GM10266 (cell line): ENCODE data around the gene RNU6-8.

Source experiments
- DNase-seq: peaks from one replicate; pipeline ENCODE4 v3.0.0; 2012; ENCODE audit errors: extremely low spot score
- TF ChIP-seq, protein P1 (sequence below): IDR thresholded peaks from 2 replicates; pipeline ENCODE4 v1.5.1; 2012; ENCODE audit warnings: mild to moderate bottlenecking, low read depth; ENCODE audit not compliant: control insufficient read depth, insufficient read depth; ENCODE audit errors: missing control alignments

RNU6-8 gene

DNA sequence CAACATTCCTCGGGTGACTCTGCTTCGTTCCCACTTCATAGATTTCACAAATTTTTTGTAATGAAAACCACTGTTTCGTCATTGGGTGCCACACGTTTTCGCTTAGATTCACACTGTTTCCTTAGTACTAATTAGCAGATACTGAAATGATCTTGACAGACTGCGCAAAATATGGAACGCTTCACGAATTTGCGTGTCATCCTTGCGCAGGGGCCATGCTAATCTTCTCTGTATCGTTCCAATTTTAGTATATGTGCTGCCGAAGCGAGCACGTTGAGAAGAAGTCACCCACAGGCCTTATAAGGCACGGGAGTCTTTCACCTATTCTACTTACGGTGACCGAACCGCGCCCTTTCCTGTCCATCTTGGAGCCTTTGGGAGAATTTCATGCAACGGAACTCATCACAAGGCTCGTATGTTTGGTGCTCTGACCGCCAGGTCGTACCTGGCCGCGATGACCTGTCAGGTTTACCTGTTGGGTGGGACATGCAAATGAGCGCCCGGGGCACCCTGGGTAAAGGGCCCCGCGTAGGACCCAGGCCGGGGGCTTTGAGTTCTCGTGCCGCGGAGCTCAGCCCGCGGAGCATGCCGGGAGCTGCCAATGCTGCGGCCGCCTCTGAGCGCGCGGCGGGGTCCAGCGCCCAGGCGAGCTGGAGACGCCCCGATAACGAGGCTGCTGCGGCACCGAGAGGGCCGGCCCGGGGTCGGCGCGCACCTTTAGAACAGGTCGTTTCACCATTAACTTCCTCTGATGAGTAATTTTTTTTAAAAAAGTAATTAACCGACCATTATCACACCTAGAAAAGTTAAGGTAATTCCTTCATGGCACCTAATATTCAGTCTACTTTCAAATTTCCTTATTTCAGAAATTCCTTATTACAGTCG lies at the start of gene RNU6-8:
TSS of gene RNU6-8 (minus strand) at position 272 of the 885 bp plus-strand sequence.
- peak; percentile 79 for DNase-seq

DNA sequence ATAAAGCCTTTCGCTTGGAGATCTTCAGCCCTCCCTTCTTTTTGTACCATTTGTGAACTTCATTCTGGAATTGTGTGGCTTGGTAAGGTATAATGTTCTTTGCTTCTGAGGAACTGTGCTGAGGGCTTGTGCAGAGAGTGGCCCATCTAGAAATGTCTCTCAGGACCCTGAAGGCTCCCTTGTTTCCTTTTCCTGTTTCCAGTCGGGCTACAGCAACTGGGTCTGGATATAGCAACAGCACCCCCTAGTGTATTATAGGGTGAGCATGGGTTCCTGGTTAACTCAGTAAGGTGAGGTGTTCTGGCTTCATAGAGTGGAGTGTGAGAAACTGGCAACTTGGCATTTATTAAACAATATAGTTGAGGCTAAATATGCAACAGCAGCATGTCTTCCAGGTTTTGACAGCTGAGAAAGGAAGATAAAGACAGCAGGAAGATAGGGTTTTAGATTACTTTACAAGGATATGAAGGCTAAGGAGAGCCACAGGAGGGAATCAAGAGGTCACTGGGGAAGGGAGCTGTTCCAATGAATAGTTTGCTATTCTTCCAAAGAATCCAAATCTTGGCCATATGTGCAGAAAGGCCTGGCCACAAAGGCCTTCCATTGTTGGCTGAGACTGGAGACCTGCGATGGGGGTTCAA lies 49.1 kb upstream of the RNU6-8 start:
- DNase-seq, result peak; percentile 67
- TF ChIP-seq, protein P1, sequence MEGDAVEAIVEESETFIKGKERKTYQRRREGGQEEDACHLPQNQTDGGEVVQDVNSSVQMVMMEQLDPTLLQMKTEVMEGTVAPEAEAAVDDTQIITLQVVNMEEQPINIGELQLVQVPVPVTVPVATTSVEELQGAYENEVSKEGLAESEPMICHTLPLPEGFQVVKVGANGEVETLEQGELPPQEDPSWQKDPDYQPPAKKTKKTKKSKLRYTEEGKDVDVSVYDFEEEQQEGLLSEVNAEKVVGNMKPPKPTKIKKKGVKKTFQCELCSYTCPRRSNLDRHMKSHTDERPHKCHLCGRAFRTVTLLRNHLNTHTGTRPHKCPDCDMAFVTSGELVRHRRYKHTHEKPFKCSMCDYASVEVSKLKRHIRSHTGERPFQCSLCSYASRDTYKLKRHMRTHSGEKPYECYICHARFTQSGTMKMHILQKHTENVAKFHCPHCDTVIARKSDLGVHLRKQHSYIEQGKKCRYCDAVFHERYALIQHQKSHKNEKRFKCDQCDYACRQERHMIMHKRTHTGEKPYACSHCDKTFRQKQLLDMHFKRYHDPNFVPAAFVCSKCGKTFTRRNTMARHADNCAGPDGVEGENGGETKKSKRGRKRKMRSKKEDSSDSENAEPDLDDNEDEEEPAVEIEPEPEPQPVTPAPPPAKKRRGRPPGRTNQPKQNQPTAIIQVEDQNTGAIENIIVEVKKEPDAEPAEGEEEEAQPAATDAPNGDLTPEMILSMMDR, result peak; percentile 81

More for the DNA sequence above, at the start of gene RNU6-8:
- TF ChIP-seq, protein P1, result no peak

DNA sequence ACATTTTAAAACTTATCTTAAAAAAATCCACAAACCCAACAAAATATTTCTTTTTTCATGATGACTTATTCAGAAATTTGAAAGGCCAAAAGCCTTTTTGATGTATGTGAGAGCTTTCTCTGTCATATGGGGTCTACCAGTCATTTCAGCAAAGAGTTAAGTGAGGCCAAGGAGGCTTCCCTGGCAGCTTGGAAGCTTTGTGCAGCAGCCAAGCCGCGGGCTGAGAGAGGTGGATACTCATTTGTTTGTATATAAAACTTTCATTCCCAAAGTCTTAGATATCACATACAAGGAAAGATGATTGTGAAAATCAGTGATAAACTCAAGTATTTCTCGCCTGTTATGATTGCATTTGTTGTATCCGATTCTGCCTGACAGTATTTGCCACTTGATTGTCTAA lies 48.5 kb upstream of the RNU6-8 start:
- TF ChIP-seq, protein P1, result no peak
- DNase-seq, result no peak

DNA sequence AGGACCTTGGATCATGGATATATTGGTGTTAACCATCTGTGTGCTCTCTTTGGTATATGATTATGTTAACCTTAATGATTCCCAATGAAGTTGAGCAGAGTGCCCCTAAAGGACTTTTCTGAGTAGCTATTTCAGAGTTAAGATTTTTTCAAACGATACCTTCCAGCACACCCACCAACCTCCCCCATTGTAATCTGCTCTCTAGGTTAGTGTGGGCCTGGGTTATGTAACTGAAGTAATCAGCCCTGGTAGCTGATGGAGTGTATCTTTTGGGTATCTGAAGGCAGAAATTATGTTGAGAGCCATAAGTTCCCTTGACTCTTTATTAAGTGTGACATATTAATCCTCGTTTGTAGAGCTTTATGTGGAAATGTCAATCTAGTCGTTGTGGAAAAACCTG lies 47.6 kb upstream of the RNU6-8 start:
- TF ChIP-seq, protein P1, result no peak
- DNase-seq, result no peak

DNA sequence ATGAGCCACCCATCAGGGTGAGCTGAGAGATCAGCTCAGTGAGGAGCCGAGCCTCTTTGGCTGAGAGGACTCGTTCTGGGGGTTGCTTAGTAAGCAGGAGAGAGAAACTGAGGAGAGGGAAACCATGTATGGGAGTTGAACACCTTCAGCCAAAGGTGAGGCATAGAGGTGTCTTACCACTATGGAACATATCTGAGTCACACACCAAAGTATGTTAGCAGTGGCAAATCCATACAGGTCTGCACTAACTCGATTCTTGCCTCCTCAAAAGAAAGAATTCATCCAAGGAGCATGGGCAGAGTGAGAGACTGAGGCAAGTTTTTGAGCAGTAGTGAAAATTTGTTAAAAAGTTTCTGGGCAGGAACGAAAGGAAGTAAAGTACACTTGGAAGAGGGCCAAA lies 46.7 kb upstream of the RNU6-8 start:
- no peak for DNase-seq
- TF ChIP-seq, protein P1, result no peak

DNA sequence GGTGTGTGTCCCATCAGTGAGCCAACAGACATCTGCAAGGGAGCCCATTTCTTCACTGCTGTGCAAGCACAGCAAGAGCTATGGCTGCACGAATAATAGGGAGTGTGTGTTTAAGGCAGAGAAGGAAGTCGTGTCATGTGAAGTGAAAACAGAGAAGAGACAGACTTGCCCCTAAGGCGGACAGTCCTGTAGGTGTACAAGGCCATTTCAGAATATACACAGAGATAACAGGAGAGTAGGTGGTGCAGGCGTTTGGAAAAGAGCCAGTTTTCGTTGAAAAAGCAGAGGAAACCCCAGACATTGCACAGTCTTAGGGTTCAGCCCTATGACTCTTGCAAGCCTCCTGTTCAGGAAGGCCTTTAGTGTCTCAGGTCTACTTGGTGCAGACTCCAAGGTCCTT lies 46.3 kb upstream of the RNU6-8 start:
- no peak for DNase-seq
- TF ChIP-seq, protein P1, result no peak

DNA sequence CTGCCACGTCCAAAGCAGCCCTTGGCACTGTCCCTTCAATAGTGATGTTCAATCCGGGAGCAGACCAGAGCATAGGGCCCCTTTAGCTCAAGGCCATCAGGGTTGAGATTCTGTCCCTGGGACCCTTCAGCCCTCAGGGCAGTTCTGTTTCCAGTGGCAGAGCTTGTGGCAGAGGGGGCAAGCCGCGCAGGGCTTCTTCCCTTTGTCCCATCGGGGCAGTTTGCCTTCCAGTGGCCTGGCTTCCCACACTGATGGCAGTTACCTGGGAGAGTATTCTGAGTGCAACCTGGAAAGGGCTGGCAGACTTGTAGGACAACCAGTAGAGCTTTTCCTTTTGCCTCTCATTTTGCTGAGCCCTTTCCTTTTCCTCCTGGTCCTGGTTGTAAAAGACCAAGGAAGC lies 43.7 kb upstream of the RNU6-8 start:
- TF ChIP-seq, protein P1, result no peak
- no peak for DNase-seq
